Loucy (cell line): Measurements from ENCODE around the gene SPAG17.

Source experiments
- H2AFZ ChIP-seq: fragments of 200-600 bp; sonication (generic); 2 replicates; pipeline ENCODE4 v1.6.0; 2016; ENCODE audit warnings: antibody characterized with exemption, mild to moderate bottlenecking, low read length, moderate library complexity
- H3F3A ChIP-seq: fragments of 200-600 bp; 2 replicates; pipeline ENCODE4 v1.6.0; 2016; ENCODE audit warnings: antibody characterized with exemption, low read depth, mild to moderate bottlenecking
- H3K27me3 ChIP-seq: fragments of 200-600 bp; sonication (generic); 2 replicates; pipeline ENCODE4 v1.6.1; 2014; ENCODE audit warnings: low read length, mild to moderate bottlenecking; ENCODE audit not compliant: insufficient read depth, poor library complexity, severe bottlenecking
- H3K36me3 ChIP-seq: fragments of 200-600 bp; sonication (generic); 2 replicates; pipeline ENCODE4 v1.6.1; 2016; ENCODE audit warnings: low read length; ENCODE audit not compliant: insufficient read depth
- H3K4me1 ChIP-seq: fragments of 200-600 bp; sonication (generic); 2 replicates; pipeline ENCODE4 v1.5.1; 2014; ENCODE audit warnings: low read length, mild to moderate bottlenecking; ENCODE audit not compliant: insufficient read depth, poor library complexity, severe bottlenecking
- H3K4me2 ChIP-seq: fragments of 200-600 bp; sonication (generic); 2 replicates; pipeline ENCODE4 v1.6.0; 2014; ENCODE audit warnings: antibody characterized with exemption, low read length, low read depth, mild to moderate bottlenecking; ENCODE audit not compliant: poor library complexity, severe bottlenecking
- H3K4me3 ChIP-seq: fragments of 200-600 bp; sonication (generic); 2 replicates; pipeline ENCODE4 v1.5.1; 2014; ENCODE audit warnings: low read length, mild to moderate bottlenecking, mixed read lengths; ENCODE audit not compliant: poor library complexity, severe bottlenecking
- H3K79me2 ChIP-seq: fragments of 200-600 bp; sonication (generic); 2 replicates; pipeline ENCODE4 v1.6.1; 2014; ENCODE audit warnings: low read length; ENCODE audit not compliant: insufficient read depth
- H3K9ac ChIP-seq: fragments of 200-600 bp; sonication (generic); 2 replicates; pipeline ENCODE4 v1.6.0; 2014; ENCODE audit warnings: mild to moderate bottlenecking, low read depth, low read length, moderate library complexity; ENCODE audit not compliant: poor library complexity, severe bottlenecking
- H3K9me2 ChIP-seq: fragments of 200-600 bp; sonication (generic); replicated peaks from 2 replicates; pipeline ENCODE4 v1.6.1; 2016; ENCODE audit warnings: low read depth, low read length, mixed read lengths
- H3K9me3 ChIP-seq: fragments of 200-600 bp; sonication (generic); 2 replicates; pipeline ENCODE4 v1.6.1; 2014; ENCODE audit warnings: mild to moderate bottlenecking, antibody characterized with exemption, low read length, low read depth; ENCODE audit not compliant: insufficient read depth
- H4K20me1 ChIP-seq: fragments of 200-600 bp; sonication (generic); 2 replicates; pipeline ENCODE4 v1.6.0; 2014; ENCODE audit warnings: antibody characterized with exemption, low read length, mild to moderate bottlenecking; ENCODE audit not compliant: insufficient read depth, poor library complexity, severe bottlenecking
- EZH2phosphoT487 ChIP-seq: fragments of 200-600 bp; IDR thresholded peaks from 2 replicates; pipeline ENCODE4 v1.6.1; 2018; ENCODE audit warnings: antibody characterized with exemption, mild to moderate bottlenecking, moderate library complexity, borderline replicate concordance
- TF ChIP-seq, protein P1 (sequence below): fragments of 200-600 bp; sonication (generic); conservative IDR thresholded peaks from 2 replicates; pipeline ENCODE4 v1.5.1; 2014; ENCODE audit warnings: mild to moderate bottlenecking, antibody characterized with exemption, low read length

Gene SPAG17

DNA sequence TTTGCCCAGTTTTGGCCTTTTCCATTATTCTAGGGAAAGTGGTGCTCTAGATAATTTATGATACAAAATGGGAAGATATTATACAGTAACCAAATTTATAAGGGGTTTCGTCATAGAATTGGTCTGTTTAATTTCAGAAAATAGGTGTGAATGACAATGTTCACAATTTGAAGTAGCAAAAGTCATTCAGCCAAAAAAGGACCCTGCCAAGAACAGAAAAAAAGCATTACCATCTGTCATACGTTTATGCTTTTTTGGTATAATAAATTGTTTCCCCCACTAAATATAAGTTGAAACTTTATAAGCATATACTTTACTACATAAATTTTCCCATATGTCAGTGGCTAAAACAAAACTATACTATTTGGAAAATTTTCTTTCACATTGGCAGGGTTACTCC is 4.5 kb upstream of the SPAG17 start:
- no peak overlapping the region for H3K4me2 ChIP-seq
- no peak overlapping the region for H2AFZ ChIP-seq
- H3K27me3 ChIP-seq, result no peaks in the 10 kb centered on the region
- no peaks in the 10 kb centered on the region for H3K9me2 ChIP-seq
- H3K4me3 ChIP-seq, result no peak overlapping the region
- H3F3A ChIP-seq, result no peaks in the 10 kb centered on the region
- no peaks in the 10 kb centered on the region for H3K36me3 ChIP-seq
- H4K20me1 ChIP-seq, result no peaks in the 10 kb centered on the region
- H3K9me3 ChIP-seq, result no peaks in the 10 kb centered on the region
- TF ChIP-seq, protein P1, sequence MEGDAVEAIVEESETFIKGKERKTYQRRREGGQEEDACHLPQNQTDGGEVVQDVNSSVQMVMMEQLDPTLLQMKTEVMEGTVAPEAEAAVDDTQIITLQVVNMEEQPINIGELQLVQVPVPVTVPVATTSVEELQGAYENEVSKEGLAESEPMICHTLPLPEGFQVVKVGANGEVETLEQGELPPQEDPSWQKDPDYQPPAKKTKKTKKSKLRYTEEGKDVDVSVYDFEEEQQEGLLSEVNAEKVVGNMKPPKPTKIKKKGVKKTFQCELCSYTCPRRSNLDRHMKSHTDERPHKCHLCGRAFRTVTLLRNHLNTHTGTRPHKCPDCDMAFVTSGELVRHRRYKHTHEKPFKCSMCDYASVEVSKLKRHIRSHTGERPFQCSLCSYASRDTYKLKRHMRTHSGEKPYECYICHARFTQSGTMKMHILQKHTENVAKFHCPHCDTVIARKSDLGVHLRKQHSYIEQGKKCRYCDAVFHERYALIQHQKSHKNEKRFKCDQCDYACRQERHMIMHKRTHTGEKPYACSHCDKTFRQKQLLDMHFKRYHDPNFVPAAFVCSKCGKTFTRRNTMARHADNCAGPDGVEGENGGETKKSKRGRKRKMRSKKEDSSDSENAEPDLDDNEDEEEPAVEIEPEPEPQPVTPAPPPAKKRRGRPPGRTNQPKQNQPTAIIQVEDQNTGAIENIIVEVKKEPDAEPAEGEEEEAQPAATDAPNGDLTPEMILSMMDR, result no peak
- no peak for TF ChIP-seq EZH2phosphoT487
- H3K4me1 ChIP-seq, result no peaks in the 10 kb centered on the region
- no peak overlapping the region for H3K9ac ChIP-seq
- H3K79me2 ChIP-seq, result no peaks in the 10 kb centered on the region

DNA sequence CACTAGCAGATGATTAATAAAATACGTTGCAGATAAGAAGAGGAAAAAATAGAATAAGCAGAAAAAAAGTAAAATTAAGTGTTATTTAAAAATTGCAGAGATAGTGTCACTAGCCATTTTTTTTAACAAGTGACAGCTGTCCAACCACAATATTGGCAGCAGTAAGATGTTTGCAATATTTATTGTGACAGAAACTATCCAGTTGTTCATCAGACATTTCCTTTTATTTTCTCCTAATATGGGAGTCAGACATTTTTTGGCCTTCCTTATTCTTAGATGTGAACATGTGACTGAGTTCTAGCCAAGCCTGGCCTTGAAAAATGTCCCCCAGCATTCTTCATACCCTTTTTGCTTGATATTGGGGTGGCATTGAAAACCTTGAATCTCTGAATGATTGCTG is 3.4 kb upstream of the SPAG17 start:
- Histone ChIP-seq H3K4me2 (no peak overlapping the region), H3K27me3 (no peaks in the 10 kb centered on the region), H4K20me1 (no peaks in the 10 kb centered on the region), H3F3A (no peaks in the 10 kb centered on the region), H3K79me2 (no peaks in the 10 kb centered on the region), H3K9ac (no peak overlapping the region), H3K9me2 (no peaks in the 10 kb centered on the region), H3K4me1 (no peaks in the 10 kb centered on the region), H3K9me3 (no peaks in the 10 kb centered on the region), H2AFZ (no peak overlapping the region), H3K4me3 (no peak overlapping the region), H3K36me3 (no peaks in the 10 kb centered on the region)
- no peak for TF ChIP-seq EZH2phosphoT487
- TF ChIP-seq, protein P1, result no peak

GRCh38 chr1:118186026-118186425 is 998 bp upstream of the SPAG17 start:
- H3K4me2 ChIP-seq, result no peak overlapping the region
- no peaks in the 10 kb centered on the region for H3F3A ChIP-seq
- TF ChIP-seq, protein P1, result no peak
- TF ChIP-seq EZH2phosphoT487, result no peak
- H3K4me1 ChIP-seq, result no peaks in the 10 kb centered on the region
- no peaks in the 10 kb centered on the region for H3K36me3 ChIP-seq
- H2AFZ ChIP-seq, result no peak overlapping the region
- no peak overlapping the region for H3K9ac ChIP-seq
- no peaks in the 10 kb centered on the region for H4K20me1 ChIP-seq
- H3K4me3 ChIP-seq, result no peak overlapping the region
- no peaks in the 10 kb centered on the region for H3K9me2 ChIP-seq
- H3K27me3 ChIP-seq, result no peaks in the 10 kb centered on the region
- no peaks in the 10 kb centered on the region for H3K79me2 ChIP-seq
- no peaks in the 10 kb centered on the region for H3K9me3 ChIP-seq
